Fibroblast of lung (primary cell): Measurements from ENCODE around the gene KLK13. TPM values are rescaled to one million over a fixed set of nuclear protein-coding genes. Genes with fewer than 3 reads are reported as not detected.

Source experiments
- DNase-seq, 2 donors: peaks; one replicate each; pipeline versions ENCODE4 v3.0.0 to v3.0.0-alpha.2; 2010; ENCODE audit warnings: low read depth in 2 of 2
- H2AFZ ChIP-seq: 2 replicates; pipeline ENCODE4 v1.5.1; 2012; ENCODE audit warnings: low read length, control low read depth, inconsistent platforms
- H3K27ac ChIP-seq: 2 replicates; pipeline ENCODE4 v1.5.1; 2011; ENCODE audit warnings: low read length, control low read depth; ENCODE audit not compliant: insufficient read depth
- H3K27me3 ChIP-seq: 2 replicates; pipeline ENCODE4 v1.5.1; 2011; ENCODE audit warnings: mild to moderate bottlenecking, low read length; ENCODE audit not compliant: control insufficient read depth, insufficient read depth
- H3K36me3 ChIP-seq: 2 replicates; pipeline ENCODE4 v1.5.1; 2011; ENCODE audit warnings: low read length; ENCODE audit not compliant: control insufficient read depth, insufficient read depth
- H3K4me1 ChIP-seq: 2 replicates; pipeline ENCODE4 v1.5.1; 2011; ENCODE audit warnings: low read length; ENCODE audit not compliant: control insufficient read depth, insufficient read depth; ENCODE audit errors: extremely low read depth
- H3K4me2 ChIP-seq: 2 replicates; pipeline ENCODE4 v1.5.1; 2011; ENCODE audit warnings: low read length, control low read depth; ENCODE audit not compliant: insufficient read depth; ENCODE audit errors: extremely low read depth
- H3K4me3 ChIP-seq, 4 experiments: fragments of 200-600 bp in 1 of 4; sonication (generic) in 1 of 4; replicated peaks in 1 of 4; 2 replicates each; pipeline ENCODE4 v1.5.1; 2011 to 2016; ENCODE audit warnings: low read length in 4 of 4, low read depth in 3 of 4, mild to moderate bottlenecking in 3 of 4, control low read depth in 2 of 4, inconsistent platforms in 1 of 4, mixed read lengths in 1 of 4; ENCODE audit not compliant: insufficient read depth in 1 of 4; ENCODE audit errors: control extremely low read depth in 1 of 4
- H3K79me2 ChIP-seq: 2 replicates; pipeline ENCODE4 v1.5.1; 2012; ENCODE audit warnings: mild to moderate bottlenecking, low read length, inconsistent platforms; ENCODE audit not compliant: control insufficient read depth, insufficient read depth
- H3K9ac ChIP-seq: 2 replicates; pipeline ENCODE4 v1.5.1; 2011; ENCODE audit warnings: mild to moderate bottlenecking, low read length, control low read depth; ENCODE audit not compliant: insufficient read depth
- H3K9me3 ChIP-seq: 2 replicates; pipeline ENCODE4 v1.5.1; 2012; ENCODE audit warnings: low read depth, low read length; ENCODE audit not compliant: control insufficient read depth, insufficient read depth
- H4K20me1 ChIP-seq: 2 replicates; pipeline ENCODE4 v1.5.1; 2011; ENCODE audit warnings: low read length; ENCODE audit not compliant: control insufficient read depth, insufficient read depth; ENCODE audit errors: extremely low read depth
- CTCF ChIP-seq, 2 donors: IDR thresholded peaks in 1 of 2; conservative IDR thresholded peaks in 1 of 2; 1 replicate in 1 of 2; 2 replicates in 1 of 2; pipeline ENCODE4 v1.5.1; 2011 to 2012; ENCODE audit warnings: low read length in 2 of 2, control low read depth in 1 of 2, inconsistent platforms in 1 of 2, low read depth in 1 of 2, mild to moderate bottlenecking in 1 of 2
- EZH2 ChIP-seq: IDR thresholded peaks from 2 replicates; pipeline ENCODE4 v1.5.1; 2012; ENCODE audit warnings: low read length, control low read depth, mild to moderate bottlenecking; ENCODE audit errors: missing control alignments
- polyA plus RNA-seq, 2 donors: library from polyadenylated mRNA; depleted of rRNA in 1 of 2; stranded (reverse) in 1 of 2; unstranded in 1 of 2; fragments of >200 nt; gene quantifications; 2 replicates each; pipeline ENCODE4 v1.2.1, GENCODE V29; 2011 to 2012; ENCODE audit warnings: missing spikeins in 1 of 2
- total RNA-seq: library from RNA; depleted of rRNA; stranded (reverse); fragments of >200 nt; gene quantifications from 2 replicates; pipeline ENCODE4 v1.2.1, GENCODE V29; 2014

Gene KLK13
- total and polyA plus RNA-seq, 2 donors (not counting 1 experiment from before 2014, with no cell fraction given) = not detected

- Histone ChIP-seq H2AFZ (no peak overlapping the region), H3K36me3 (no peaks in the 10 kb centered on the region), H3K4me3 (no peak overlapping the region), H3K27me3 (peaks cover 3% of the 10 kb centered on the region), H3K9me3 (no peaks in the 10 kb centered on the region), H3K27ac (no peak overlapping the region), H4K20me1 (no peaks in the 10 kb centered on the region), H3K4me2 (no peak overlapping the region), H3K4me1 (no peaks in the 10 kb centered on the region), H3K79me2 (no peaks in the 10 kb centered on the region), H3K9ac (no peak overlapping the region)
- DNase-seq = no peak
- TF ChIP-seq CTCF (conservative IDR thresholded peaks at IDR 0.05 in 1 of 2, IDR thresholded peaks at IDR 0.05 in 1 of 2; ENCODE audit: low read depth in 1 of 2, low read length in 2 of 2) (no peak), EZH2 (no peak)
Observed at GRCh38 chr19:51015691-51016267, 49.1 kb downstream of the KLK13 start.

GRCh38 chr19:51014242-51014641, 50.6 kb downstream of the KLK13 start:
- Histone ChIP-seq H3K4me1 (no peaks in the 10 kb centered on the region), H3K79me2 (no peaks in the 10 kb centered on the region), H3K4me2 (no peak overlapping the region), H3K27me3 (peaks cover 3% of the 10 kb centered on the region), H3K36me3 (no peaks in the 10 kb centered on the region), H4K20me1 (no peaks in the 10 kb centered on the region), H3K9ac (no peak overlapping the region), H3K27ac (no peak overlapping the region), H3K9me3 (no peaks in the 10 kb centered on the region), H2AFZ (no peak overlapping the region), H3K4me3 (no peak overlapping the region)
- DNase-seq = no peak
- TF ChIP-seq EZH2 = no peak
- no peak for TF ChIP-seq CTCF (conservative IDR thresholded peaks at IDR 0.05 in 1 of 2, IDR thresholded peaks at IDR 0.05 in 1 of 2; ENCODE audit: low read depth in 1 of 2, low read length in 2 of 2)

GRCh38 chr19:51012661-51013190, 52.2 kb downstream of the KLK13 start:
- H3K27ac ChIP-seq = no peak overlapping the region
- H3K36me3 ChIP-seq = no peaks in the 10 kb centered on the region
- H2AFZ ChIP-seq = no peak overlapping the region
- H3K9ac ChIP-seq = no peak overlapping the region
- H3K4me3 ChIP-seq = no peak overlapping the region
- H4K20me1 ChIP-seq = no peaks in the 10 kb centered on the region
- H3K4me2 ChIP-seq = no peak overlapping the region
- no peaks in the 10 kb centered on the region for H3K9me3 ChIP-seq
- no peak for DNase-seq
- no peaks in the 10 kb centered on the region for H3K79me2 ChIP-seq
- TF ChIP-seq CTCF (conservative IDR thresholded peaks at IDR 0.05 in 1 of 2, IDR thresholded peaks at IDR 0.05 in 1 of 2; ENCODE audit: low read depth in 1 of 2, low read length in 2 of 2) (no peak), EZH2 (no peak)
- H3K27me3 ChIP-seq = peaks cover 3% of the 10 kb centered on the region
- no peaks in the 10 kb centered on the region for H3K4me1 ChIP-seq
